Stromal cell of bone marrow (primary cell): ENCODE results near the gene CHMP4A.

ENCODE experiments used
- DNase-seq: peaks from one replicate; pipeline ENCODE4 v3.0.0-alpha.2; 2012; ENCODE audit warnings: low read depth

Gene CHMP4A

GRCh38 chr14:24195186-24196070 lies 17.9 kb downstream of the CHMP4A start, which contains the start of gene TM9SF1:
Gene TM9SF1 (minus strand): TSS chr14:24195441. CDS start chr14:24195019, 422 bp downstream.
- DNase-seq, result peak; percentile 72

- DNase-seq, result no peak
Measured at GRCh38 chr14:24194873-24195185, 18.5 kb downstream of the CHMP4A start.

- DNase-seq, result no peak
Measured at GRCh38 chr14:24194186-24194872, 19.0 kb downstream of the CHMP4A start.

GRCh38 chr14:24192933-24193332 lies 20.4 kb downstream of the CHMP4A start:
- no peak for DNase-seq

GRCh38 chr14:24190416-24190815 lies 22.9 kb downstream of the CHMP4A start:
- DNase-seq, result no peak

- DNase-seq, result no peak
Measured at GRCh38 chr14:24189460-24189859, 23.8 kb downstream of the CHMP4A start.

GRCh38 chr14:24189059-24189375 lies 24.3 kb downstream of the CHMP4A start:
- DNase-seq, result no peak

GRCh38 chr14:24188251-24189058 lies 24.8 kb downstream of the CHMP4A start, which contains the start of gene IPO4:
Gene IPO4 (minus strand): TSS chr14:24188816. CDS start chr14:24188787, 29 bp downstream.
- peak; percentile 95 for DNase-seq

- no peak for DNase-seq
Measured at GRCh38 chr14:24187539-24187915, 25.8 kb downstream of the CHMP4A start.

GRCh38 chr14:24186831-24187538 lies 26.3 kb downstream of the CHMP4A start:
- no peak for DNase-seq

GRCh38 chr14:24185741-24186140 lies 27.5 kb downstream of the CHMP4A start:
- DNase-seq, result no peak

GRCh38 chr14:24185026-24185425 lies 28.3 kb downstream of the CHMP4A start:
- DNase-seq, result no peak

- DNase-seq, result no peak
Measured at GRCh38 chr14:24184104-24184970, 29.0 kb downstream of the CHMP4A start.

GRCh38 chr14:24183014-24183481 lies 30.2 kb downstream of the CHMP4A start:
- no peak for DNase-seq

GRCh38 chr14:24182110-24182882 lies 31.0 kb downstream of the CHMP4A start:
- no peak for DNase-seq

GRCh38 chr14:24181371-24182077 lies 31.8 kb downstream of the CHMP4A start:
- DNase-seq, result no peak

- peak; percentile 86 for DNase-seq
Measured at GRCh38 chr14:24179961-24180796, 33.1 kb downstream of the CHMP4A start.

GRCh38 chr14:24179294-24179960 lies 33.9 kb downstream of the CHMP4A start:
- DNase-seq, result no peak
